Colon (tissue), 2 donors: ENCODE results near the gene AADAT.

Source experiments
- FAIRE-seq: peaks from 2 replicates; lab custom pipeline; 2012; peaks lifted over from hg19 to GRCh38; lab: Jason Lieb, UNC
- donor health status: control.
- donor health status: control.

Gene AADAT

DNA sequence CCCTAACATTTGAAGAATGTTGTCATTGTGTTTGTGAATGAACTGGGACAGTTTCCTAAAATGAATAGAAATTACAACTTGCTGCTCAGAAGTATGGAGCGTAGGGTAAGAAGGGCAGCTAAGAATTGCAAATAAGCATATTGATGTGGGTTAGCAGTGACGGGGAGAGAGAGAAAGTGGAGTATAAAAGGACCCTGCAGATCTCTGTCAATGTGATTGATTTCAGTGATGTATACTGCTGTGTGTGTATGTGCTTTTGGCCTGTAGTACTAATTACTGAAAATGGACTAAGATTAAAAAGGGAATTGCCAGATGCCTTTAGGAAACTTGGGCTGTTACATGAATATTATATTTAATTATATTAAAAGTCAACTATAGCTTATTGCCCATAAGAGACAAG, 55.8 kb downstream of the AADAT start:
- FAIRE-seq, result no peak

DNA sequence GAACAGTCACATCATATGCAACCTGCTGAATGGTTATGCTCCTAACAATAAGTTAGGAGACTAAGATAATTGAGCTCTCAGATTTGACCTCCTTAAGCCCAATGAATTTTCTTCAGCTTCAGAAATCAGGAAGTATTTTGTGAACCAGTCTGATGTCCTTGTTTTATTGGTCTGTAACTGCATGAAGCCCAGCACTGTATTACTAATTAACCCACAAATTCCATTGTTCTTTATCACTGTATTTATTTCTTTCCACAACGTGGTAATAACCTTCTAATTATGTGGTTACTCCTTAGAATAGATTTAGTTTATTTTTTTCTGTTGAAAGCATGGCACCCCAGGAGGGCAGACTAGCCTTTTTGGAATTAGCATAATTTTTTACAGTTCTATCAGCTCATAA, 59.6 kb downstream of the AADAT start:
- no peak for FAIRE-seq

DNA sequence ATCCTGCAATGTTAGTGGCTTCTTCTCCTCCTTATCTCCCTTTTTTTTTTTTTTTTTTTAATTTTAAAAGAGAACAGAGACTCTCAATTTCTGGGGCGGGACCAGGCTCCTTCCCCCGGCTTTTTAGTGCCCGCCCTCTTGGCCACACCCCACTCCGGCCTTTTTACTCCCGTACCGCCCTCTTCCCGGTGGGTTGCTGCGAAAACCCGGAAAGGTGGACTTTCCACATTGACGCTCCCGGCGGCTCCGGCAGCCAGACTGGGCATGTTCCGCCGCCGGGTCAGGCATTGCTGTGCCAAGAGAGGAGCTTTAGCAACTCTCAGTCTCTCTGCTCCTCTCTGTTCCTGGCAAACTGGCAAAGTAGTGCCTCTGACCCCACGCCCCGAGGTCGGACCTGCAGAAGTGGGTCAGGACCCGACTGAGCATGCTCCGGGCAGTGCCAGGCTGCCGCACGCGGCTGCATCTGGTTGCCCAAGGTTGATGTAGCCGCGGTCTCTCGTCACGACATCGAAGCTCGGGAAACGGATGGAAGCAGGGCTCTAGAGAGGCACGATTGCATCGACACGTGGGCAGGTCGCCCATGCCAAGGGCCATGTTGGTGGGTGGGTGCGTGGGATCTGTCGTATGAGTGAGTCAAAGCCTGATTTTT, 62.5 kb downstream of the AADAT start:
- FAIRE-seq, result peak; percentile 51

DNA sequence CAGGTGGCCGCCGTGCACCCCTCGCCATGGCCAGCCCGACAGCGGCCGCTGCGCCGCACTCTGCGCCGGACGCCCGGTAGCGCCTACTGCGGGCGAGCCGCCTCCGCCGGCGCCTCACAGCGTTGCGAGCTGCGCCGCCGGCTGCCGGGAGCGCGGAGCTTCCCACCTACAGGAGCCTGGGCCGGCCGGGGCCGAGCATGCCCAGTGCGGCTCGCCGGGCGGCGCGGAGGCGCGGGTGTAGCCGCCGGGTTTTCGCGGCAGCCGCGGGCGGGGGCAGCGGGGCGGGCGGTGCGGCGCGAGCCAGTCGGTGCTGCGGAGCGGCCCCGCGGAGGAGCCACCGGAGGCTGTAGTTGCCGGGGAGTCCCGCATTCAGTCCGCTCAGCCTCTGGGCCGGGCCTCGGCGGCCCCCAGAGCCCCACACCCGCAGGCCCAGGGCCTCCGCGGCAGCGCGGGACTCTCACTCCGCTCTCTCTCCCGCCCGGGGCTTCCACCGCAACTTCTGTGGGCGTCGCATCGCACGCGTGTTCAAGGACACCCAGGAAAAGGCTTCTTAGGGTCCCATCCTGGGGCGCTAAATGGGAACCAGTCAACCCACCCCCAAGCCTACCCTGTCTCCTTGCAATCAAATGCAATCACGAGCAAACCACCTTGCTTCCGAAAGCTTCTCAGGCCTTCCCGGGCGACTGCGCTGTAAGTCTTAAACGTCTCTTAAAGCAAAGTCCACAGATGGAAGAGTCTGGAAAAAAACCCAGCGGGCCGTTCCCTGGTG, 63.3 kb downstream of the AADAT start, which contains the start of gene MFAP3L:
TSS of gene MFAP3L (minus strand) at position 143 of the 769 bp plus-strand sequence. CDS start 20,518 bp downstream, outside the sequence.
- no peak for FAIRE-seq

DNA sequence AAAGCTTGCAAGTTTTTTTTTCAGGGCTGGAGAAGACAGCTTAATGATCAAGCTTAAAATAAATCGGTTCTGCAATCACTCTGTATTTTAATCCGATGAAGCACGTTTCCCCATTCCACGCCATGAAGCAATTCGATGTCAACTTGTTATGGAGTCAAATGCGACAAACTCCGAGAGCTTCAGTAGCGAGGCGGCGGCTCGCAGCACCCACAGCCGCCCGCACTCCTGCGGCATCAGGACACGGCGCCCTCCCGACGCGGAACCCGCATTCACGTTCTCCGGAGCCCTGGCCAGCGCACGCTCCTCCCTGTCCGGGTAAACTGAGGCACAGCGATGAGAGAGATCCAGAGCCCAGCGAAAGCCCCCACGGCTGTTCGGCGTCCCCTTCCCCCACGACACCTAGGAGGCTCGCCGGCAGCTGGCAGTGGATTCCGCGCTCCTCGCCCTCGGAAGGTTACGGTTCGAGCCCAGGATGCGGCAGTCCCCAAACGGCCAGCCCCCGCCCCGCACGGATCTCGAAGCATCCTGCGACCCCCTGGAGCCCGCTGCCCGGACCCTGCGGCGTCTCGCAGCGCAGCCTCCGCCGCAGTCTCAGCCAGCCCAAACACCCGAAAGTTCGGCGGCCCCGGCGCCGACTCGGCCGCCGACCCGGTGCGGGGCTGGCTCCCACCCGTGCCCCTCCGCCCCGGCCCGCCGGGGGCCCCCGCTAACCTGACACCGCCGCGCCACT, 64.1 kb downstream of the AADAT start:
- FAIRE-seq, result no peak

DNA sequence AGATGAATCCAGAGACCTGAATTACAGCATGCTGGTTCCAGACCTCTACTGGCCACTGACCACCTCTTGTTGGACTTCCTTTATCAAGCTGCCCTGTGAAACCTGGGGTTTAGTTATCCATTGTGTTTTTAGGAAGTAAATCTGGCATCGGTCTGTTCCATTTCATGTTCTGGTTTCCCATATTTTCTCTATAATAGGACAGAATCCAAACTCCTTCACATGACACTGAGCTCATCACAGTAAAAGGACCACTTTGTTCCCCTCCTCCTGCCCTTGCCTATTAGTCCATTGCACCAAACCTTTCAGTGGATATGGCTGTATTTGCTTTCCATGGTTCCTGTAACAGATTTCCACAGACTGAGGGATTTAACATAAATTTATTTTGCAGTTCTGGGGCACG, 67.5 kb downstream of the AADAT start:
- no peak for FAIRE-seq

DNA sequence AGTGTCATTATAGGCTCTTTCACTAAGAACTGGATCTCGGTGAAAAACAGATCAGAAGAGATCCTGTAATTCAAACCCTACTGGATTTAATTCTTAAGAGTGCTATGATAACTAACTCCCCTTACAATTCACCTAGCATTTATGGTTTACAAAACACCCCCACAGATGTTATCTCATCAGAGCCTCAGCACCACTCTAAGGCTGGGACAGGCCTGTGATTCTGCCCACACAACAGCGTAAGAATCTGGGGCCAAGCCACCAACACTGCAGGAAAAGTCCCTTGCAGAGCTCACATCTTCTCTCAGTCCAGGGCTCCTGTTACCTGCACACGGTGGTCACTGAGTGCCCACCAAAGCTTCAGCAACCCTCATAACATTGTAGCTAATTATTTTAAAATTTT, 72.5 kb downstream of the AADAT start:
- no peak for FAIRE-seq

DNA sequence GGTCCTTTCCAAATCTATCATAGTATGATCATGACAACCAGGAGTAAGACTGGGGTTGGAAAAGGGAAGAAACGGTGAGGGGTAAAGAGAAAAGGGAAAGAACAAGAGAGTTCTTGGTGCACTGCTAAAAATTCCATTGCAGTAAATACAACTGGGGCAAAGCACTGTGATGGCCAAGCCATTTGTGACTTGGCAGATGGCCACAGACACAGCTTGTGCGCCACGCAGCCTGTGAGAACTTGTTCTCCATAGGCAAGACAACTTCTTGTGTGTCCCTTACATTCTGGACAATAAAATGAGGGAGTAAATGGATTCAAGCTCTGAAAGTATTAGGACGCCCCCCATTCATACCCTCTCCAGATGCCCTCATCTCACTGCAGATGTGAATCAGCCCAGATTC, 74.5 kb downstream of the AADAT start:
- no peak for FAIRE-seq

DNA sequence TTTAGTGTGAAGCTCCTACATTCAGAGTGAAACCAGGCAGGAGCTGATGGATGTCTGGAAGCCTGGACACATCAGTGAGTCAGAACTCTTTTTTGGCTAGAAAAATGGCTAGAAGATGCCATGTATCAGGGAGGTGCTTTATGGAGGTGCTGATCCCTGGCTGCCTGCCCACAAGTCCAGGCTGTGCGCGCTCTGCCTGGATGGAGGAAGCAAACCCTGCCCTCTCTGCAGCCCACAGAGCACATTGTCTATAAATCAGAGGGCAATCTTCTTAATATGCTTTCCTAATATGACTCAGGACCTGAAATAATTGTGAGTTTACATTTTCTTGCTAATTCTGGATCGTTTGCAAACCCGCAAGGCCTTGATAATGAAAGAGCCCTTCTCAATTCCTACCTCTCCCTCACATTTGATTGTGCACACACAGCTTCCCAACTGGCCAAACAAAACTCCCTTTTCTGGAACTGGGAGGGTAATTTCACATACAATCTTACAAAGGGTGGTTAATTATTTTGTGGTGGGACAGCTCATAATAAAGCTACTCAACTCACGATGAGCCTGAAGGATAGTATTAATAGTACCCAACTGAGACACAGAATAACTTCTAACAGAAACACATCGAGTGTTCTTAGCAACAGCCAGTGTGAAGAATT, 75.3 kb downstream of the AADAT start:
- no peak for FAIRE-seq

DNA sequence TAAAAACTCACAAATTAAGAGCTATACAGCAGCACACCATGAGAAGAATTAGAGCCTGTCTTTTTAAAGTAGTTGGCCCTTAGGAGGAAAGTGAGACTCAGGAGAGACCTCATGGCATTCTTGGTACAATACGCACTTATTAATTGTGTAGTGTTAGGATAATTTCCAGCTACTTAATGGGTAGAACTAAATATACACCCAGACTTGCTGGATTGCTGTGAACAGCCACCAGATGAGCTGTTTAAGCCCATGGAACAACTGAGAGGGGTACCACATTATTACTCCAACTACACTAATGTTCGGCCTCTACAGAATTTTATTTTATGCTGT, 77.2 kb downstream of the AADAT start:
- FAIRE-seq, result no peak

DNA sequence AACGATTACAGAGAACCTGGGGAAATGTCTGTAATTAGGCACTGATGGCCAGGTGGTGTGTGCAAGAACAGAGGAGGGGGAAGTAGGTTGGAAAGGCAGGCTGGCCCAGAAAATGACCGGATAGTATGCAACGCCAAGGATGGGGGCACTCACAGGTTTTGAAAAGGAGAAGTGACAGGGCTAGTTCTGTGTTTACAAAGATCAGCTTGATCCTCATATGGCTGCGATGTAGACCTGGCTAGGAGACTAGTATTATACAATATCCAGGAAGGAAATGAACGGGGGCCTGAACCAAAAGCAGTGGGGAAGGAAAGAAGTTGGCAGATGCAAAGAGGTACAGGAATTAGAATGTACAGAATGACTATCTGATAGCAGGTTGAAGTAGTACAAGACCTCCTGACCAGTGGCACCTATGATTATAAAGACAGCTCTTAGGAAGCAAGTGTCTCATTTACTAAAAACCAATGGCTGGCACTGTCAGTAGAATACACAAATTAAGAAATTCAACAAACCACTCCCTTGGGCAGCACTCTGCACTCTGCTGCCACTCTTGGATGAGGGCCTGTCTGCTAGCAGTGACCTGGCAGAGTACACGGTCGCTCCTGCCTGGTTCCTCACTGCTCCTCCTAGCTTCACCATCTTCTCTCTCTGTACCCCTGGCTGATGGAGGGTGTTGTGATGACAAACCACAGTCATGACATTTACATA, 77.7 kb downstream of the AADAT start:
- no peak for FAIRE-seq
